Esophagus muscularis mucosa (tissue), 3 donors: ENCODE measurements around the gene SELENON.

Experiments
- CTCF ChIP-seq, 3 experiments: fragments of 200-600 bp in 2 of 3; fragments of 450-650 bp in 1 of 3; sonication (generic) in 2 of 3; IDR thresholded peaks; one replicate each; pipeline ENCODE4 v1.5.1; 2017 to 2019; ENCODE audit warnings: antibody characterized with exemption in 3 of 3, mild to moderate bottlenecking in 2 of 3, moderate library complexity in 1 of 3
- POLR2A ChIP-seq: fragments of 450-650 bp; IDR thresholded peaks from one replicate; pipeline ENCODE4 v1.6.1; 2017; ENCODE audit warnings: antibody characterized with exemption, moderate library complexity, mild to moderate bottlenecking, low read depth
- POLR2AphosphoS5 ChIP-seq, 2 donors: sonication (generic); formaldehyde crosslinking; IDR thresholded peaks; one replicate each; pipeline ENCODE4 v1.6.1; 2017; ENCODE audit warnings: antibody characterized with exemption in 2 of 2

GRCh38 chr1:25818569-25818968 lies 18.6 kb downstream of the SELENON start:
- TF ChIP-seq CTCF (IDR thresholded peaks at IDR 0.05), result no peak
- no peak for TF ChIP-seq POLR2A
- peak in 1 of 2 donors; percentile 5 for TF ChIP-seq POLR2AphosphoS5 (IDR thresholded peaks at IDR 0.05)
